ENCODE measurements around the gene SLC8B1.

Gene SLC8B1

DNA sequence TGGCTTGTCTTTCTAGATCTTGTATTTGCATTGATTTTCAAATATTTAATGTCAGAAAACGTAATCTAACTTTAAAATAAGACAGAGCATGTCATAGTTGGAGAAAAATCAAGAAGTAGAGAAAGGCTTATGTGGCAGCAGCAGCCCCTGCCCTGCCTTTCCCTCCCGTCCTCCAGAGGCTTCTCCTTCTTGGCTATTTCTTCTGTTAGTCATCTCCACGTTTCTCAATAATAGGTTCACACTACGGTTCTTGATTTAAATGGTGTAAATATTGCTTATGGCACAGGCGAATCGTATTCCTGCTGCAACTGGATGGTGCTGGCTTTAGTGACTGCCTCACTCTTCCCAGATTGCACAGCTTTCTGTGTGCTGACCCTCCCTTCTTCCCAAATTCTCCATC is 42.8 kb downstream of the SLC8B1 start:
- no peak for DNase-seq

DNA sequence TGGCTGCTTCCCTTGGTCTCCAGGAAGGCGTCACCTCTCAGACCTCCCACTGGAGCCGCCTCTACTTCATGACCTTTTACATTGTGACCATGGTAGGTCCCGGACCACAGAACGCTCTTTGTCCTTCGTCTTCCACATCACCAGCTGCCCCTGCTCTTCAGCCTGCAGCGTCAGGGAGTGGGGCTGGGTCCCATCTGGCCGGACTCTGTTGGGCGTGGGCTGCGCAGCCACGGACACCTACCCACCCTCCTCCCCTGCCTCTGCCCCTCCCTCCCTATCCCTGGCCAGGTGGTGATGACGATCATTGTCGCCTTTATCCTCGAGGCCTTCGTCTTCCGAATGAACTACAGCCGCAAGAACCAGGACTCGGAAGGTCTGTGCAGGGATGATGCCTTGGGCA is 43.3 kb downstream of the SLC8B1 start:
- no peak for DNase-seq

- DNase-seq = no peak
Observed at GRCh38 chr12:113290506-113290905, 44.4 kb downstream of the SLC8B1 start.

GRCh38 chr12:113289361-113289760 is 45.5 kb downstream of the SLC8B1 start:
- no peak for DNase-seq

DNA sequence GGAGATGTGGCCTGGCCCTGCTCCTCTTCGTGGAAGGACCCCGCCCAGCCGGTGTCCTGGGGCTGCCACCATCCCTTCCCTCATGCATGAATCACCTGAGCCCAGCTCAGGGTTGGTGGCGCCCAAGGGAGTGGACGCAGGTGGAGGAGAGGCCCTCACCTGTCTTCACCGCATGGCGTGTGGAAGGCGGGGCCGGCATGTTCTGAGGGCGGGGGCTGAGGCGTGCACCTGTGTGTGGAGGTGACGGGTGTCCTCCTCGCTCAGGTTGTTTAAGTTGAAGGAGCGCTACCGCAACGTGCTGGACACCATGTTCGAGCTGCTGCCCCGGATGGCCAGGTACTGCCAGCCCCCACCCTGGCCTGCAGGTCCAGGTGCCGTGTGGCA is 47.0 kb downstream of the SLC8B1 start:
- no peak for DNase-seq

DNA sequence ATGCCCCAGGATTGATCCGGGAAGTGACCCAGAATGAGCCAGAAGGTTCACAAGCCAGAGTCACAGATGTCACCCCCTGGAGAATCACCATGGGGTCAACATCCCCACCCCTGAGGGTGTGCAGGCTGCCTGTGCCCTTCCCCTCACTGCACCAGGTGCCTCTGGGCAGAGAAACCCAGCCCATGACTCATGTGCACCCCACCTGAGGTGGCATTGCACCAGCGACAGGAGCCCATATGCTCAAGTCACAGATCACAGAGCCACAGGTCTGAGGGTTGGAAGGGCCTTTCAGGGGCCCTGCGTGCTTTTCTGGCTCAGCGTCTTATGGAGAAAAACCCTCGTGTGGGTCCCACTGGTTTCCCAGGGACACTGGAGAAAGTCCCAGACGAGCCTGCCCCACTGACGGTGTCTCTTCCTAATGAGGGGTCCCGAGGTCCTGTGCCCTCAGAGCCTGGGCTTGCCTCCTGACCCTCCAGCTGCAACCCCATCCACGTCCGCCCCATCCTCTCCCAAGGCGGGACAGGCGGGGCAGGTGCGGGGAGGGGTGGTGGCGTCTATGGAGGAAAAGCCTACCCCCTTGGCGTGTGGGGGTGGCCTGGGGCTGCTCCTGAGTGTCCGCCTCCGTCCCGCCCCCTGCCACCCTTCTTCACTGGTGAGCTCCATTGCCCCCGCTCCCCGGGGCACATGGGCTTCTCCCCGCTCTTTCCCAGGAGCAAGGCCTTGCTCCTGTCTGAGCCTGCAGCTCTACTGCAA is 47.6 kb downstream of the SLC8B1 start:
- DNase-seq = no peak

DNA sequence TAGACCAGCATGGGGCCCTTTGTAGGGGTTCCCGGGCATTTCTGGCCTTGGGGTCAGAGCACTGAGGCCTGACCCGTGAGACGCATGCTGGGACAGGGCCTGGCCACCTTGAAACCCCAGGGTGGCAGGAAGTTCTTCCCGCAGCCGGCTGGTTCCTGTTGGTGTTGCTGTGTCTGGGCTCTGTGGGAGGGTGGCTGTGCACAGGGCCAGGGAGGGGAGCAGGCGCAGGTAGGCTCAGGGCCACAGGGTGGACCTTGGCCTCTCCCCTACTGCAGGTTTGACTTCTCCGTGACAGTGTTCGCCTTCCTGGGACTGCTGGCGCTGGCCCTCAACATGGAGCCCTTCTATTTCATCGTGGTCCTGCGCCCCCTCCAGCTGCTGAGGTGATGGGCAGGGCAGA is 48.2 kb downstream of the SLC8B1 start:
- DNase-seq = no peak

DNA sequence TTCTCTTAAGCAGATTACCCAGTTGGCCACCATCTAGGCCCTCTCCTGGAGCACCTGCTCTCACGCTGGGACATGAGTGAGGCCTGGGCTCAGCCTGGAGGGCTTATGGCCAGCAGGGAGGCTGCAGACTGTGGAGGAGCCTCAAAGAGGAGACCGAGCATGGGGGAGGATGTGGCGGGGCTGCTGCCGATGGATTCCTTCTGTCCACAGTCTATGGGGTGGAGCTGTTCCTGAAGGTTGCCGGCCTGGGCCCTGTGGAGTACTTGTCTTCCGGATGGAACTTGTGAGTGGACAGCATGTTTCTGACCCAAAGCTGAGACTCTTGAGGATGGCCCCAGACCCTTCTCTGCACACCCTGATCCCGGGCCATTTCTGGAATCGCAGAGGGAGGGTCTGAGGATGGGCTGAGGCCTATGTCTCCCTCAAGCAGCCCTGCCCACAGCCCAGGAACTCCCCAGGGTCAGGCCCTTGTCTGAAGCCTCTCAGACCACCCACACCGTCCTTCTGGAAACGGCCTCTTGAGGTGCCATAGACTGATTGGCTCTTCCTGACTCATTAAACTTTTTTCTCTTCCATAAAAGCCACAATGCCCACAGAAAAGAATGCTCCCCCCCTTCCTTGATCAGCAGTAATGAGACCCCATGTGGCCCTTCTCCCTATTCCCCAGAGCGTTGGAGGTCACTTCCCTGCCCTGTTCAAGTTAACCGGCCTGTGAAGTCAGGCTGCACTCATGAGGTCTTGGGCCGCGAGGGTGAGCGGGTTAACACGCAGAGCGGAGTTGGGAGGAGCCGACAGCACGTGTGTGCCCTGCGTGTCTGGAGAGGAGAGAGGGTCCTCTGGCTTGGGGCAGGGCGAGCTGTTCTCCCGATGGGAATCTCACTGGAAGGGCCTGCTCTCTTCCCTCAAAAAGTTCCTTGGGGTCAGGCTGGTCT is 49.0 kb downstream of the SLC8B1 start:
- DNase-seq = no peak

DNA sequence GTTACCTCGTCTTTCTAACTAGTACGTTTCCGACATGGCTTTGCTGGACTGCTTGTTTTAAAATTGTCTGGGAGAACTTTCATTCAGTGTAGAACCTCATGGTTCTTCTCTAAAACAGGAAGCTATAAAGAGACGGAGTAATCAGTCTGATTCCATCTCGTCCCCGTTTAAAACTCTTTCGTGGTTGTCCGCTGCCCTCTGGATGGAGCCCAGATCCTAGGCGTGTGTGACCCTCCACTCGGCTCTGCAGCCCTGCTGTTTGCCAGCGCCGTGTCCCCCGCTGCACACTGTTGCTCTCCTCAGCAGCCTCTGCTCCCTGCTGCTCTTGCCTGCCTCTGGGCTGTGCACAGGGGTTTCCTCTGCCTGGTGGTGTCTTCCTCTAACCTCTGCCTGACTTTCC is 50.2 kb downstream of the SLC8B1 start:
- no peak for DNase-seq

- DNase-seq = no peak
Observed at GRCh38 chr12:113278633-113279032, 56.3 kb downstream of the SLC8B1 start.

GRCh38 chr12:113278141-113278540 is 56.8 kb downstream of the SLC8B1 start:
- DNase-seq = no peak

- no peak for DNase-seq
Observed at GRCh38 chr12:113277511-113277910, 57.4 kb downstream of the SLC8B1 start.

DNA sequence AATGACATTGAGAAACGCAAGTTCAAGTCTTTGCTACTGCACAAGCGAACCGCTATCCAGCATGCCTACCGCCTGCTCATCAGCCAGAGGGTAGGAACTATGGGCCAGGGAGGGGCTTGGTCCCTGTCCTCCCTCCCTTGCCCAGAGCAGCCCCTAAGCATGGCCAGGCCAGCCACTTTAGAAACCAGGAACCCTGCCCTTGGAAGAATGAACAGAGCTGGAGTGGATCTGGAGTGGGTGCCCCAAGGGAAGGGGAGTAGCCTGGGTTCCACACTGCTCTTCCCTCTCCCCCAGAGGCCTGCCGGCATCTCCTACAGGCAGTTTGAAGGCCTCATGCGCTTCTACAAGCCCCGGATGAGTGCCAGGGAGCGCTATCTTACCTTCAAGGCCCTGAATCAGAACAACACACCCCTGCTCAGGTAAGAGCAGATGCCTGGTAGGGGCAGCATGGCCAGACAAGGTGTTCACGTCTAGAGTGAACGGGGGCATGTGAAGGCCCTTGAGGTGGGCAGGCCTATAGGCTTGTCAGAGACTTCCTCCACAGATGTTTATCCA is 57.9 kb downstream of the SLC8B1 start:
- DNase-seq = no peak

DNA sequence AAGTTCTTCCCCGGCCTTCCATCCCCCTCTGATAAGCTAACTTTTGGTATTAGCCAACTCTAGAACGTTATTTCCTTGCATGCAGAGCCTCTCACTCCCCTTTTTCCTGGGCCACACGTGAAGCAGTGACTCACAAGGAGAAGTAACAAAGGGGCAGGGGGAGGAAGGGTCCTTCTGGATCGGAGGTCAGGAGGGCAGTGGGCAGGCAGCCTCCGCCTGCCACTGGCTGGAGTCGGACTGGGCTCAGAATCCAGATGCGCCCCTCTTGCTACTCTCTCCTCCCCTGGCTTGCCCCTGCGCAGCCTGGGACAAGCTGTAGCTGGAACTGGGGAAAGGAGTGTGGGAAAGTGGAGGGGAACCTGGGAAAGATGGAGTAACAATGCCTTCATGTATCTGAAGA is 58.6 kb downstream of the SLC8B1 start:
- DNase-seq = peak in 2 of 3 donors; percentile 13 to 16

DNA sequence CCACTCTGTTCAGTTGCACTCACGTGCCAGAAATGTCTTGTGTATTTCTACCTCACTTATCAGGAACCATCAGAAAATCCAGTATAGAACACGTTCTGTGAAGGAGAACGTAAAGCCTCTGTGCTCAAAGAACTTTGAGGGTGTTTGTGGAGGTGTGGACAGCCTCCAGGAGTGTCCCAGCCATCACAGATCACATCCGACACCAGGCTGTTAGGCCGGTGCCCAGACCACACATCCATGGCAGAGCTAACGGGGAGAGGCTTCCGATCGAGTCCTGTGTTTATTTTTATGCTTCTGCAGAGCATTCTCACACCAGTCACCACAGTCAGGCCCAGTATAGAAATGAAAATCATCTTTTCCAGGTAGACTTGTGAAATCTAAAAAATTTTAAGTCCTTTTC is 60.1 kb downstream of the SLC8B1 start:
- no peak for DNase-seq

DNA sequence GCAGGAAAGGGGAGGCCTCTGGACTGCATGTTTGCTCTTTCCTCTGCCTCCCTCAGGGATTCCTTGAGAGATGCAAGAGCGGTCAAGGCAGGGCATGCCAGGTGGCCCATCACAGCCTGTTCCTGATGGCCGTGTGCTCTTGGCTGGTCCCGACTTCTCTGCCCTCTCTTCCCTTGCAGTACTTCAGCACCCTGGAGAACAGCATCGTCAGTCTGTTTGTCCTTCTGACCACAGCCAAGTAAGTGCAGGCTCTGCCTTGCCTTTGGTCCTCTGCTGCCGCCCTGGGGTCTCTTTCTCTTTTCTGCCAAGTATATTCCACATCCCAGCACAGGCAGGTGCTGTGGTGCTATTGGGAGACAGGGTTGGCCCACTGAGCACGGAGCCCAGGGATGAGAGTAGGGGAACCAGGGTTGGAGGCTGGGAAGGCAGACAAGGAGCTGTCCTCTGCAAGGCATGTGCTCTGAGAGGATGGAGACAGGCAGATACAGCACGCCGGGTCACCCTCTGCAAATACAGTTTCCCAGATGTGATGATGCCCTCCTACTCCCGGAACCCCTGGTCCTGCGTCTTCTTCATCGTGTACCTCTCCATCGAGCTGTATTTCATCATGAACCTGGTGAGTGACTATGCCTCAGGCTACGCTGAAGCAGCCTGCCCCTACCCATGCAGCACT is 61.7 kb downstream of the SLC8B1 start:
- DNase-seq = no peak

DNA sequence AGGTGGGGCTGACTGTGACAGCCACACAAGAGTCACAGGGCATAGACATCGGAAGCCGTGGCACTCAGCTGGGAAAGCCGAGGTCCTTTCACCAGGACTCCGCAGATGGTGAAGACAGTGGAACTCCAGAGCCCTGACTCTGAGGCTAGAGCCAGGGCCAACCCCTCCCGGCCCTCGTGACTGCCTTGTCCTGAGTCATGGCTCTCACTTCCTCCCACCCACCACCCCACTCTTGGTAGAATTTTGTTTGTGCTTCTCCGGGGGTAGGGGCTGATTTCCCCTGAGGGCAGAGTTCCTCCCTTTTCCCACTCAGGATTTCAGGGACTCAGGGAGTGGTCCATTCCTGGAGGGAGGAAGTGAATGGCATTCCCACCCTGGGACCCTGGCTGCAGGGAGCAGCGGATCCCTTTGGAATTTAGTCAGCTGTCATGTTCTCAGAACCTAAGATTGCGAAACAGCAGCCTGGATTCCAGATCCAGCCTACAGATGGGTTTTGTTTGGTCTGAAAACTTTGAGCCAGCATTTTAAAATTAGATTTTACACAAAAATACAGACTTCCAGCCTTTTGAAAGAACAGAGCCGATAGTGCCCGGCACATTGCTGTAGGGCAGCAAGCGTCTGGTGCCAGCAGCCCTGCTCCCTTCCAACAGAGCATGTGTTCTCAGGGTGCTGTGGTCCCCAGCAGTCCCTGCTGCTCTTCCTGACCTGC is 62.9 kb downstream of the SLC8B1 start:
- peak; percentile 92 to 94 (median 93) for DNase-seq

DNA sequence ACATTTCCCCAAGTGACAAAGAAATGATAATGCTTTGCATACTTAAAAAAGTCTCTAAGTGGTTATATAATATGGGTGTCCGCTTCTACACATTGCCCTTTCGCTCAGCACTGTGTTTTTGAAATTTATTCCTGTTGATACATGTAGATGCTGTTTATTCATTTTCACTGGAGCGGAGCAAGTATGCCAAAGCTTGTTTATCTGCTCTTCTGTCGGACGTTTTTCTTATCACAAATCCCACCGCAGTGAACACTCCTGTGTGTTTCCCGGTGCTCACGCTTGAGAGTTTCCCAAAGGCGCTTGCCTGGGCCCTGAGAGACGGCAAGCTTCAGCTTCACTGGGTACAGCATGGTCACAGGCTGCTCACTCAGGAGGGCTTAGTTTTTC is 63.5 kb downstream of the SLC8B1 start:
- no peak for DNase-seq

GRCh38 chr12:113270709-113271009 is 64.2 kb downstream of the SLC8B1 start:
- DNase-seq = no peak

DNA sequence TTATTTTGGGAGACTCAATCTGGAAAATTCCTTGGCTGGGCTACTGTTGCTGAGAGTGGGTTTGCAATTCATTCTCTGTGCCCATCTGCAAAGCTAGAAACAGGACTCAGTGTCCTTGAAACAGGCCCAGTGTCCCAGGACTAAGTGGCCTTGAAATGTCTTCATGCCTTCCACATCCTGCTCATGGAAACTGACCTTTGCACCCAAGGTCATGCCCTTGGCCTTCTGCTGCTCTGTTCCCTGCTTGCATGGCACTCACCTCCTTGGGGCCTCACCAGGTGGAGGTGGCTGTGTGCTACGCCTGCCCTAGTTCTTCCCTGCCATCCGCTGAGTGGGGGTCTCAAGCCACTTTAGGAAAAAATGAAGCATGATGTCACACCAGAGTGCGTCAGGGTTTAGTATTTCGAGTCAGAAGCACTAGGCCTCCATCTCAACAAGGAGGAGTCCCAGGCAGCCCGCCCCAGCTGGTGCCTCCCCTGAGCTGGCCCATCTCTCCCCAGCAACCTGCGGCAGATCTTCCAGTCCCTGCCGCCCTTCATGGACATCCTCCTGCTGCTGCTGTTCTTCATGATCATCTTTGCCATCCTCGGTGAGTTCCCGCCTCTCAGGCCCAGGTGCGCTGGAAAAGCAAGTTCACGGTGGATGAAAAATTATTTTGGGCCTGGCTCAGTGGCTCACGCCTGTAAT is 65.5 kb downstream of the SLC8B1 start:
- DNase-seq = no peak

DNA sequence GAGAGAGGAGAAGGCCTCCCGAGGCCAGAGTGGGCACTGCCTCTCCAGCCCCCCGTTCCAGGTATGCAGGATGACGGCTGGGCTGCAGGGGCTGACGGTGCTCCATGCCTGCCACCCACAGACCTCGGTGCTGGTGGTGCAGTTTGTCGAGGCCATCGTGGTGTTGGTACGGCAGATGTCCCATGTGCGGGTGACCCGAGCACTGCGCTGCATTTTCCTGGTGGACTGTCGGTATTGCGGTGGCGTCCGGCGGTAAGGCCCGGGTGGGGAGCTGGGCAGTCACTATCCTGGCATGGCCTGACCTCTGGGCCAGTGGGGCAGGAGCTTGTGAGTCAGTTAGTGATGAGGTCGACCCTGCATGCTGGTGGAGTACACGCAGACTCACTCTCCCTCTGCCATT is 66.3 kb downstream of the SLC8B1 start:
- no peak for DNase-seq

GRCh38 chr12:113268136-113268535 is 66.8 kb downstream of the SLC8B1 start:
- DNase-seq = no peak

All from suppressor macrophage treated with lipopolysaccharide for 1 hour (primary cell).